Measurements from ENCODE around the gene SP5.
"Not testable (repeated sequence)": the region's sequence is repeated elsewhere in the genome, so short reads cannot be mapped to it uniquely, and the experiment has no call there.

GRCh38 chr2:170674282-170674681 lies 40.9 kb upstream of the SP5 start:
- TF ChIP-seq CTCF (IDR thresholded peaks at IDR 0.05; ENCODE audit: low read depth, low read length, poor library complexity, severe bottlenecking); EZH2phosphoT487 (IDR thresholded peaks at IDR 0.05; ENCODE audit: borderline replicate concordance, low read length): not testable (repeated sequence)

Measured in DOHH2 (cell line).